GM18499 (cell line): Measurements from ENCODE around the gene ADCYAP1R1.

ENCODE experiments used
- ATAC-seq: cut with Tn5 transposase; IDR thresholded peaks from one replicate; pipeline ENCODE4 v1.9.1; 2021; ENCODE audit warnings: moderate number of reproducible peaks; ENCODE audit not compliant: insufficient read depth, unreplicated experiment

ADCYAP1R1 gene

GRCh38 chr7:31051598-31052486 lies at the start of gene ADCYAP1R1:
TSS of gene ADCYAP1R1 (plus strand) at chr7:31052308. CDS start at chr7:31063265, 10,957 bp downstream.
- ATAC-seq = no peak

GRCh38 chr7:31003097-31003496 lies 49.0 kb upstream of the ADCYAP1R1 start:
- ATAC-seq = no peak

- ATAC-seq = no peak
Observed at GRCh38 chr7:31003721-31004120, 48.4 kb upstream of the ADCYAP1R1 start.

- ATAC-seq = no peak
Observed at GRCh38 chr7:31004393-31004792, 47.7 kb upstream of the ADCYAP1R1 start.

GRCh38 chr7:31006857-31007256 lies 45.3 kb upstream of the ADCYAP1R1 start:
- ATAC-seq = no peak

- no peak for ATAC-seq
Observed at GRCh38 chr7:31007634-31008033, 44.5 kb upstream of the ADCYAP1R1 start.

- no peak for ATAC-seq
Observed at GRCh38 chr7:31014826-31015225, 37.3 kb upstream of the ADCYAP1R1 start.

- no peak for ATAC-seq
Observed at GRCh38 chr7:31017032-31017675, 35.0 kb upstream of the ADCYAP1R1 start.

GRCh38 chr7:31017721-31018120 lies 34.4 kb upstream of the ADCYAP1R1 start:
- no peak for ATAC-seq

GRCh38 chr7:31019509-31019908 lies 32.6 kb upstream of the ADCYAP1R1 start:
- no peak for ATAC-seq

- no peak for ATAC-seq
Observed at GRCh38 chr7:31020161-31020560, 31.9 kb upstream of the ADCYAP1R1 start.

- no peak for ATAC-seq
Observed at GRCh38 chr7:31020652-31021051, 31.5 kb upstream of the ADCYAP1R1 start.

- no peak for ATAC-seq
Observed at GRCh38 chr7:31022117-31022516, 30.0 kb upstream of the ADCYAP1R1 start.

- no peak for ATAC-seq
Observed at GRCh38 chr7:31022726-31023125, 29.4 kb upstream of the ADCYAP1R1 start.

GRCh38 chr7:31023877-31024276 lies 28.2 kb upstream of the ADCYAP1R1 start:
- no peak for ATAC-seq

- no peak for ATAC-seq
Observed at GRCh38 chr7:31027161-31027965, 24.7 kb upstream of the ADCYAP1R1 start.

GRCh38 chr7:31028006-31028405 lies 24.1 kb upstream of the ADCYAP1R1 start:
- no peak for ATAC-seq

- no peak for ATAC-seq
Observed at GRCh38 chr7:31028417-31028992, 23.6 kb upstream of the ADCYAP1R1 start.

- ATAC-seq = no peak
Observed at GRCh38 chr7:31029251-31030042, 22.7 kb upstream of the ADCYAP1R1 start.
